GM13977 (cell line): ENCODE measurements around the gene ABHD4.

Experiments used
- DNase-seq: peaks from one replicate; pipeline ENCODE4 v3.0.0; 2012; ENCODE audit warnings: low spot score
- CTCF ChIP-seq: IDR thresholded peaks from 2 replicates; pipeline ENCODE4 v1.5.1; 2012; ENCODE audit warnings: mild to moderate bottlenecking, control low read depth; ENCODE audit not compliant: insufficient read depth; ENCODE audit errors: extremely low read depth, missing control alignments
- in situ Hi-C: fragments of 300-500 bp; cut with MboI; formaldehyde crosslinking; loops from one replicate; pipeline ENCODE4 v1.12.0; 2022; ENCODE audit warnings: low sequenced_read_pairs, low pct_unique_long_range_greater_than_20kb, mixed read lengths, inconsistent platforms; ENCODE audit not compliant: unreplicated experiment

Gene ABHD4

GRCh38 chr14:22569737-22570131 is 28.4 kb upstream of the ABHD4 start:
- no peak for DNase-seq
- TF ChIP-seq CTCF, result no peak
- in situ Hi-C loops, result loop anchor here (5.0 to 10.0 kb wide), 3 partner anchors 88 to 177 kb away; no protein-coding TSS in a partner anchor

GRCh38 chr14:22570132-22570949 is 27.8 kb upstream of the ABHD4 start:
- peak; percentile 92 for TF ChIP-seq CTCF
- DNase-seq, result peak; percentile 80
- in situ Hi-C loops, result loop anchor here (5.0 kb wide), 1 partner anchor 87 kb away; no protein-coding TSS in a partner anchor

GRCh38 chr14:22572562-22573058 is 25.5 kb upstream of the ABHD4 start:
- no peak for DNase-seq
- TF ChIP-seq CTCF, result no peak
- in situ Hi-C loops, result loop anchor here (5.0 kb wide), 1 partner anchor 85 kb away; no protein-coding TSS in a partner anchor

- DNase-seq, result no peak
- no peak for TF ChIP-seq CTCF
- in situ Hi-C loops, result loop anchor here (5.0 kb wide), 1 partner anchor 83 kb away; no protein-coding TSS in a partner anchor
Observed at GRCh38 chr14:22573804-22574203, 24.3 kb upstream of the ABHD4 start.

GRCh38 chr14:22577334-22577908 is 20.7 kb upstream of the ABHD4 start:
- in situ Hi-C loops, result loop anchor here (25.0 kb wide), 1 partner anchor 285 kb away; the partner anchor contains the start of gene LRP10
- DNase-seq, result no peak
- no peak for TF ChIP-seq CTCF

GRCh38 chr14:22579236-22579635 is 18.9 kb upstream of the ABHD4 start:
- in situ Hi-C loops, result loop anchor here (25.0 kb wide), 1 partner anchor 283 kb away; the partner anchor contains the start of gene LRP10
- no peak for DNase-seq

More at GRCh38 chr14:22579236-22579635, 18.9 kb upstream of the ABHD4 start:
- no peak for TF ChIP-seq CTCF
